Endometrial microvascular endothelial cells (primary cell): Measurements from ENCODE around the gene CYSTM1. TPM values are rescaled to one million over a fixed set of nuclear protein-coding genes. Genes with fewer than 3 reads are reported as not detected.
"Not testable (repeated sequence)": the region's sequence is repeated elsewhere in the genome, so short reads cannot be mapped to it uniquely, and the experiment has no call there.

Experiments
- in situ Hi-C: cut with HindIII; loops from 2 replicates; pipeline ENCODE4 v1.10.0; 2017; ENCODE audit warnings: low sequenced_read_pairs, low pct_unique_long_range_greater_than_20kb; ENCODE audit errors: inconsistent ontology term
- total RNA-seq: library from RNA; depleted of rRNA; stranded (reverse); fragments of >200 nt; gene quantifications from one replicate; pipeline ENCODE4 v1.2.3, GENCODE V29; 2015; ENCODE audit errors: inconsistent ontology term

Gene CYSTM1
- total RNA-seq, 1 donor from 2014 or later: 42.2 TPM

DNA sequence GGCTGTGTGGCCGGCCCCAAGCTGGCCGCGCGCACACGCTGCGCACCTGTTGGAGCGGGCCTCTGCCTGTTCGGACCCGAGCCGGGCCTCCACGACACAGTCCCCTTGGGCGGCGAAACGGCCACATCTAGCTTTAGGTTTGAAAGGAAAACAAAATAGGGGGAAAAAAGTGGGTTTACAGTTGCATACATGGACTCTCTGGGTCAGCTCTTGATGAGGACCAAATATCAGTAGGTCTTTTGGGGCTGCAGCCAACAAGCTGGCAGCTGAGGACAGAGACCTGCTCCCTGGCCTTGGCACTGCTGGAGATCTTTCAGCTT, 28.5 kb upstream of the CYSTM1 start:
- in situ Hi-C loops: no loop called here

GRCh38 chr5:140147460-140147859, 27.5 kb upstream of the CYSTM1 start:
- in situ Hi-C loops: no loop called here

- in situ Hi-C loops: no loop called here
Measured at GRCh38 chr5:140148508-140148907, 26.5 kb upstream of the CYSTM1 start.

- in situ Hi-C loops: no loop called here
Measured at GRCh38 chr5:140150201-140150600, 24.8 kb upstream of the CYSTM1 start.

DNA sequence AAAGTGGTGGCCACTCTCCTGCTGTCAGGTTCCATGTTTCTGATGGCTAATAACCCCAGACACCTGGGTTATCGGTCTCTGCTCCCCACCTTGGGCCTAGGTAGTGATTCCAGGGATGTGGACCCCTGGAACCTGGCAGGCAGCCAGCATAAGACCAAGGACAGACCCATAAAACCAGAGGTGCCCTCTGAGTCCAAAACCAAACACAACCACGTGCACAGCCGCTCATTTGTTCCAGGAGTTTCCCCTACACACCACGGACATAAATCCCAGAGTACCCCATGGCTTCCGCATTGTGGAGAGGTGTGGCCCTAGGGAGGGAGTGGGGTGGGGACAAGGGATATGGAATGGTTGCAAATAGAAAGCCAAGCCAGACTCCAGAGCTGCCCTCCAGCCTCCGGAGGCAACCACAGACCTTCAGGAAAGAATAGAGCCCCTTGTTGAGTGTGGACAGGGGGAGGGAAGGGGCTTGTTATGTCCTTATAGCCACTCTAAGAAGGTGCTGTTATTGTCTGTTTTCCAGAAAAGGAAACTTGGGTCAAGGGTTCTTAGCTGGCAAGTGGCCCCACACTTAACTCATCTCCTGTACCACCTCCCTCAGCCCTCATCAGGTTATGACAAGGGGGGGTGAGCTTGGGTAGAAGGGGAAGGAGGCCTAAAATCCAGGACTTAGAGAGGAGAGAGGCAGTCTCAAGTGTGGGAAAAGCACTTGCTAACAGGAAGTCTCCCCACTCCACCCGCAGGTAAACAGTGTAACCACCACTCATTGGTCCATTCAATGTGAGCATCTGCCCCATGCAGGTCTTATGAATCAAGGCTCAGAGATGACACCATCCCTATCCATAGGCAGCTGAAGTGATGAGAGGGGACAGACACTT, 23.6 kb upstream of the CYSTM1 start:
- in situ Hi-C loops: no loop called here

DNA sequence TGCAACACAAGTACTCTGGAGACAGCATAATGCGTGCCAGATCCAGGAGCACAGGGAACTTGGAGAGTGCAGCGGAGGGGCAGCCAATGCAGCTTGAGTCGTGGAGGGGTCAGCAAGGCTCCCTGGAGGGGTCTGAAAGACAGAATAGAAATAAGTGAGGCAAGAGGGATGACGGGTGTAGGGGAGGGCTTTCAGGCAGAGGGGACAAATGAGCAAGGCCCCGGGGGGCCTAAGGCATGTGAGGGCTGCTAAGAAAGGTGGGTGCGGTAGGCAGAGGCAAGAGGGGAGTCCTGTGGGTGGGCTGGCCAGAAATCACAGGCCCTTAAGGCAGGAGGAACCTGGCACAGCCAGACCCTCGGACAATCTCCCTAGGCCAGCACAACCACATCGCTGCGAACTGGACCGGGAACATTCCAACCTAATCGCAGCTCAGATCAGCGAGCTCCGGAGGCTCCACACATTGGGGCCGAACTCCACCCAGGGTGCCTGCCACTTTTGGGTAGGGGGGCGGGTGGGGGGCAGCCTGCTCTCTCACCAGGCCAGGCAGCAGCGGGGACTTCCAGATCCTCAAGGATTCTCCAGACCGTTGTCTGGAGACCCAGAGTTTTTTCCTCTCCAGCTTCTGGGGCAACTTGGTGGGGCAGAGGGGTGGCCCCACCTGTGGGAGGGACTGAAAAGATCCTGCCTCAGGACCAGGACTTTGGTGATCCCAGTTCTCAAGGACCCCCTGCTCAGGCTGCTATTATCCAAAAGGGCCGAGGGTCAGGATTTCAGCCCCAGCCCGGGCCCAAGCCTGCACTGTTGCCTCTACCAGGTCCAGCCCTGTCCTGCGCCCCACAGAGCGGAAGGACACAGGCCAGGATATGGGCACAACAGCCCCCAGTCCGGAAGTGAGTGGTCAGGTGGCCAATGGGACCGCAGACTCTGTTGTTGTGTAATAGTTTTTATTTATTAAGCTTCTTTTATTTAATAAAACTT, 22.7 kb upstream of the CYSTM1 start:
- in situ Hi-C loops: no loop called here

- in situ Hi-C loops: no loop called here
Measured at GRCh38 chr5:140153255-140153654, 21.7 kb upstream of the CYSTM1 start.

- in situ Hi-C loops: no loop called here
Measured at GRCh38 chr5:140153905-140154304, 21.1 kb upstream of the CYSTM1 start.

DNA sequence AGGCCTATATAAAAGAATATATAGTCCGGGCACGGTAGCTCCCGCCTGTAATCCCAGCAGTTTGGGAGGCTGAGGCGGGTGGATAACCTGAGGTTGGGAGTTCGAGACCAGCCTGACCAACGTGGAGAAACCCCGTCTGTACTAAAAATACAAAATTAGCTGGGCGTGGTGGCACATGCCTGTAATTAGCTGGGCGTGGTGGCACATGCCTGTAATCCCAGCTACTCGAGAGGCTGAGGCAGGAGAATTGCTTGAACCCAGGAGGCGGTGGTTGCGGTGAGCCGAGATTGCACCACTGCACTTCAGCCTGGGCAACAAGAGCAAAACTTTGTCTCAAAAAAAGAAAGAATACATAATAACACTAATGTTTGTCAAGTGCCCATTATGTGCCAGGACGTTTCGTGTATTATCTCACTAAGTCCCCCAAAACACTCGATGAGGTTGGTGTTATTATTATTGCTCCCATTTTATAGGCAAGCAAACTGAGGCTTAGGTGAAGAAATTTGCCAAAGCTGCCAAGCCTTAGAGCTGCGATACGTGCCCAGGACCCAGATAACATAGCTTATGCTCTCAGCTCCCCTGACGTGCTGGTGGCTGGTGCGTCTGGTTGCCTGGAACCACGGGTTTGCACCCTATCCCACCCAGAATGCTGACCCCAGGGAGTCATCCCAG, 20.1 kb upstream of the CYSTM1 start:
- in situ Hi-C loops: not testable (repeated sequence)

DNA sequence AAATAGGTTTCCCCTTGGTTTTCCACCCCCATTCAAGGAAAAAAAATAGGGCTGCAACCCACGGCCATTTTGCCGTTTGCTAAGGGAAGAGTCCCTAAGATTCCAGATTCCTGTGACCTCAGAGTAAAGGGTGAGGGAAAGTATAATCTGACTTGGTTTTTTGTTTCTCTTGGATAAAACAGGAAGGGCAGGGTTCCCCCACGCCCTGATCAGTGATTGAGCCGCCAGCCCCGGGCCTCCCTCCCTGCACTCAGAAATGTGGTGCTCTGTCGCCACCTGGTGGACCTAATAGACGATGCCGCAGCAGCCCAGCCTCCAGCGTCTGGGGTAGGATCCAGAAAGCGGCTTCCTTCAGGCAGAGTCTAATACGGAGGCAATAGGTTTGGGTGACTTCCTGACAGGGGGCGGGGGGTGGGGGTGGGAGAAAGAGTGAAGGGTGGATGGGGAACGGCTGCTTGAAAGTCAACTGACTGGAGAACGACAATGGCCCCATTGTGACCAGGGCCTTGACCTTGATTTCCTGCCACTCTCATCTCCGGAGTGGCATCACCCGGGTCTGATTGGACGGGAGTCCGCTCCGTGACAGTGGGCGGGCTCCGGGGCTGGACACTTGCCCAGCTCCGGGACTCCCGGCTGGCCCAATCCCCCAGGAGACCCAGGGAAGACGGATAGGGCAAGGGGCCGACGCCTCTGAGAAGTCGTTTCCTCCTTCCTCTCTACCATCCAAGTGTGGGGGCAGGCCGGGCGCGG, 17.8 kb upstream of the CYSTM1 start:
- in situ Hi-C loops: no loop called here

DNA sequence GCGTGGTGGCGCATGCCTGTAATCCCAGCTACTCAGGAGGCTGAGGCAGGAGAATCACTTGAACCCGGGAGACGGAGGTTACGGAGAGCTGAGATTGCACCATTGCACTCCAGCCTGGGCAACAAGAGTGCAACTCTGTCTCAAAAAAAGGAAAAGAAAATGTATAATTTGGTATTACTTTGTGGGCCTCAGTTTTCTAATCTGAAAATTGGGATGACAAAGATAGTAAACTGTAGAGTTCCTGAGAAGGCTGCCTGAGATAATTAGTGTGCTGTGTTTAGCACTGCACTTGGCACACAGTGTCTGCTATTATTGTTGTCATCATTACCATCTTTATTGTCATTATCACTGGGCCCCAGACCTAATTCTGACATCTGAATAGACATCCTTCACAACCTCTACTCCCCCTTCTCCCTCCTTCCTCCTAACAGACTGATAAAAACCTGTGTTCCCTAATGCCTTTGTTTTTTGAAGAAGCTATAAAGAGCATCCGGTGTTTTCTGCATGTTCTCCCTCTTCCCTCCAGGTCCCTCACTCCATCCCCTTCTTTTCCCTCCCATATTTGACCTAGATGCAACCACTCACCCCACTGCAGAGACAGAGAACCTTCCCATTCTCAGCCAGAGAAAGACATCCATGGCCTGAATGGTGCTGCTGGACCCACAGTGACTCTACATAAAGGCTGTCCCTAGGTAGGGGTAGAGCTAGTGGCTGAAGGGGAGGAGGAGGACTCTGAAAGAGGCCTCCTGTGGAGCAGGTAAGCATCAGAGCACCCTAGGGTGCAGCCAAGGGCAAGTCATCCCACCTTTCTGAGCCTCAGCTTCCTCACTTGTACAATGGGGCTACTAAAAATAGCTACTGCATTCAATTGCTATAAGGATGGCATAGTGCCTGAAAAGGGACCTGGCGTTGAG, 15.7 kb upstream of the CYSTM1 start:
- in situ Hi-C loops: no loop called here

DNA sequence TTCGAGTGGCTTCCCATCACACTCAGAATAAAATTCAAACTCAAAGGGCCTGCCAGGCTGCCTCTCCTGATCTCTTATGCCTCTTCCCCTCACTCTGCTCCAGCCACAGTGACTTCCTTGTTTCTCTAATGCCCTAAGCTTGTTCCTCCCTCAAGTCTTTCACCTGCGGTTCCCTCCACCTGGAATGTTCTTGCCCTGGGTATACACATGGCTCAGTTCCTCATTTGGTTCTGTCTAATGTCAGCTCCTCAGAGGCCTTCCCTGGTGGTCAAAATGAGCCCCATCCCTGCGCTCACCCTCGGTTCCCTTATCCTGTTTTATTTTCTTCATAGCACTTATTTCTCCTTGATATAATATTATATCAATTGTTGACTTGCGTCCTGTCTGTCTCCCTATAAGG, 12.7 kb upstream of the CYSTM1 start:
- in situ Hi-C loops: no loop called here

GRCh38 chr5:140162781-140163180, 12.2 kb upstream of the CYSTM1 start:
- in situ Hi-C loops: no loop called here

- in situ Hi-C loops: no loop called here
Measured at GRCh38 chr5:140165101-140165922, 9.7 kb upstream of the CYSTM1 start.

DNA sequence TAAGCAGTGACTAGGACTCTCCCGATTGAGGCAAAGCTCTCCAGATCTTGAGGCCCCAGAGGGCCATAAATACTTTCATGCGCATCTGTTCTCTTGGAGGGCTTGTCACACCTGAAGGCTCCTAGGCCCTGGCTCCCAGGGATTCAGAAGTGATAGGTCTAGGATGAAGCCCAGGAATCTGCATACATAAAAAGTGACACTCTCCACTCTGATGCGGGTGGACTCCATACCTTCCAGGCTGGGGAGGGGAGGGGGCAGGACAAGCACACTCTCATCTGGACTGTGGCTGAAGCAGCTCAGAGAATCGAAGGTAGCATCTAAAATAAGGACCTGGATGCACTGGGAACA, 9.1 kb upstream of the CYSTM1 start:
- in situ Hi-C loops: no loop called here

- in situ Hi-C loops: no loop called here
Measured at GRCh38 chr5:140166911-140167310, 8.1 kb upstream of the CYSTM1 start.

- in situ Hi-C loops: no loop called here
Measured at GRCh38 chr5:140168371-140168770, 6.6 kb upstream of the CYSTM1 start.
